Activated CD8-positive, alpha-beta memory T cell treated with anti-CD3 and anti-CD28 coated beads, Interleukin-2, amount 50 U/mL, for 1 hour (primary cell): ENCODE measurements around the gene BEGAIN.

Source experiments
- DNase-seq: peaks from one replicate; pipeline ENCODE4 v3.0.0-alpha.2; 2020; ENCODE audit errors: extremely low read depth

BEGAIN gene

DNA sequence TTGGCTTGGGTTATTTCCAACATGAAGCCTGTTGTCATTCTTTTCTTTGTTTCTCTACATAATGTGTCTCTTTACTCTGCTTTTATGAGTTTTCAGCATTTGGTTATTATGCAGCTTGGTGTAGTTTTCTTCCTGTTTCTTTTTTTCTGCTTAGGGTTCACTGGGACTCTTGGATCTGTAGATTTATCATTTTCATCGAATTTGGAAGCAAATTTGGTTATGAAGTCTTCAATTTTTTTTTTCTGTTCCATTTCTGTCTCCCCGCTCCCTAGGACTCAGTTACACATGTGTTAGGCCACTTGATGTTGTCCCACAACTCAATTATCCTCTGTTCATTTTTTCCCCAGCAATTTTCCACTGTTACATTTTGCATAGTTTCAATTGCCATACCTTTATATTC lies 13.8 kb upstream of the BEGAIN start:
- no peak for DNase-seq

DNA sequence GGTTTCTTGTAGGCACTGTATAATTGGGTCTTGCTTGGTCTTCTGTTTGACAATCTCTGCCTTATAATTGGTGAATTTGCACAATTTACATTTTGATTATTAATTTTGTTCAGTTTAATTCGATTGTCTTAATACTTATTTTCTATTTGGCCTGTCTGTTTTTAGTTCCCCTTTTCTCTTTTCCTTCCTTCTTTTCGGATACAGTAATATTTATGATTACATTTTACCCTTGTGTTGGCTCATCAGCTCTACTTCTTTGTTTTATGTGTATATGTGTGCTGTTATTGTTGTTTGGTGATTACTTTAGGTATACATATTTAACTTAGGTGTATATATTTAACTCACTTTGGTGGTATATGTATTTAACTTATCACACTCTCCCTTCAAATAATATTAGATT lies 12.8 kb upstream of the BEGAIN start:
- no peak for DNase-seq

DNA sequence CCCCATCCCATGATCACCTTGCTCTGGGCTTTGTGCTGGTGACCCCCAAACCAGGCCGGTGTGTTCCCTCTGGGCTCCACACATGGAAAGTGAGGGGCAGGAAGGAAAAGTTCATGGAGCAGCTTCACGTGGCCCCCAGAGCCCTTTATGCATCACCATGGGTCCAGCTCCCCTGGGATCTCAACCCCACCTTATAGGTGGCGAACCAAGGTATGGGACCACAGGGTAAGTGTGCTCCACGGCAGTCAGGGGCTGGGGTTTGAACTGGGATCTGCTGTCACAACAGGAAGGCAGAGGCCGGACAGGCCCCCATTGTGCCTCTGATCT lies 7.4 kb upstream of the BEGAIN start:
- no peak for DNase-seq

DNA sequence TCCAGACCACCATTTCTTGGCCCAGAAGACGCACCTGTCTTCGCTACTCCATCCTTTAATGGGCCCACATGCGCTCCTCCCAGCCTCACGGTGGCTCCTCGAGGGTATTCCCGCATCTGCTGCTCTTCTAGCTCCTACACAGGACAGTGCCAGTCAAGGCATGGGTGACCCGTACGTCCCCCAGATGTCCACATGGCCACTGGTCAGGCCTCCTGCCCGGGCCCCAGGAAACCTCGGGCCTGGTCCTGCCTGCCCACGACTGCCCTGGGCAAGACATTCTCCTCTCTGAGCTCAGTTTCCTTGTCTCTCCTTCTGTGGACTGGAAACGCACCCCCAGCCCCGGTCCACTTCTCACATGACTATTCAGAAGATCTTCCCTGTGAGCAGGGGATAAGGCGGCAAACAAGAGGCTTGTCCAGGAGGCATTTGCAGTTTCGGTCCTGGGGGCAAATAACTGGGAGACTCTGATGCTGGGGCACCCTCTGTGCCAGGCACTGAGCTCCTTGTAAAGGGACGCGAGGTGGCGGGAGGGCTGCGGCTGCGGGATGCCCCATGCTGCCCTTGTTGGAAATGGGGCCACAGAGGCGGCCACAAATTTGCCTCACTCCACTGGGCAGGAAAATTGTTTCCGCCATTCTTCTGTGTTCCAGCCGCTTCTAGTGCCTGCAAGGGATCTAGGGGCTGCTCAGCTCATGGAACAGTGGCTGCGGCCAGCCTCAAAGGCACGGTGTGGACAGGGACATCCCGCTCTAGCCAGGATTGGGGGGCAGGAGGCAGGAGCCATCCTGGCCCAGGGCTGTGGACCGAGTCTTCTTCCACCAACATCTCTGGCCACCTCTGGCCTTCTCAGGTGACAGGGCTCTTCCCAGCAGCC lies 6.8 kb upstream of the BEGAIN start:
- no peak for DNase-seq

DNA sequence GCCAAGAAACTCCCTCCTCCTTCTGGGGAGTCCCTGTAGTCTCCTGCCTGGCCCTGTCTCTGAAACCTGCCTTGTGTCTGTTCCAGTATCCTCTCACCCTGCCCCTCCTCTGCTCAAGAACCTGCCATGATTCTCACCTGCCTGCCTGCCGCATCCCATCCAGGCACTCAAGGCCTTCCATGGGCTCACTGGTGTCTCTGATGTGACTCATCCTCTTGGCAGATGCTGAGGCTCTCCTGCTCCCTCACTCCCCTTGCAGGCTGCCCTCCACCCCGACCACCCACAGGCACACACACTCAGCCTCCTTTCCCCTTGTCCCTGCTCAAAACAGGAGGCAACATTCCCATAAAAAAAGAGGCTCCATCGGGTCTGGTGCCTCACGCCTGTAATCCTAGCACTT lies 5.8 kb upstream of the BEGAIN start:
- DNase-seq = no peak

DNA sequence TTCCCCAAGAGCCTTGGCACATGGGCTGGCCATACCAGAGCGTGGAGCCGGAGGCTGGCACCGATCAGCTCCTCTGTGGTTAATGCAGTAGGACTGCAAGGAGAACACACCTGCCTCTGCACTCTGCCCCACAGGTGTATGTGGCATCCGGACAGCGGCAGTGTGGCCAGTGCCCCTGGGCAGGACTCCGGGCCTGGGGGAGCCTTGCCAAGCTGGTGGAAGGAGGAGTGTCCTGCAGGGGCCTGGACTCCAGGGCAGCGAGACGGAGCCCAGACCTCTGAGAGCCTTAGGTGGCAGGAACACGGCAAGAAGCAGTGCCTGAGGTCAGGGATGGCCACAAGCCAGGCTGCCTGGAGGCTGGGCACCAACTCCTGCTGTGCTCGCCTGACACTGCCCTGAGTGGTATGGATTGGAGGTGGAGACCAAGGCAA lies 5.3 kb upstream of the BEGAIN start:
- no peak for DNase-seq

DNA sequence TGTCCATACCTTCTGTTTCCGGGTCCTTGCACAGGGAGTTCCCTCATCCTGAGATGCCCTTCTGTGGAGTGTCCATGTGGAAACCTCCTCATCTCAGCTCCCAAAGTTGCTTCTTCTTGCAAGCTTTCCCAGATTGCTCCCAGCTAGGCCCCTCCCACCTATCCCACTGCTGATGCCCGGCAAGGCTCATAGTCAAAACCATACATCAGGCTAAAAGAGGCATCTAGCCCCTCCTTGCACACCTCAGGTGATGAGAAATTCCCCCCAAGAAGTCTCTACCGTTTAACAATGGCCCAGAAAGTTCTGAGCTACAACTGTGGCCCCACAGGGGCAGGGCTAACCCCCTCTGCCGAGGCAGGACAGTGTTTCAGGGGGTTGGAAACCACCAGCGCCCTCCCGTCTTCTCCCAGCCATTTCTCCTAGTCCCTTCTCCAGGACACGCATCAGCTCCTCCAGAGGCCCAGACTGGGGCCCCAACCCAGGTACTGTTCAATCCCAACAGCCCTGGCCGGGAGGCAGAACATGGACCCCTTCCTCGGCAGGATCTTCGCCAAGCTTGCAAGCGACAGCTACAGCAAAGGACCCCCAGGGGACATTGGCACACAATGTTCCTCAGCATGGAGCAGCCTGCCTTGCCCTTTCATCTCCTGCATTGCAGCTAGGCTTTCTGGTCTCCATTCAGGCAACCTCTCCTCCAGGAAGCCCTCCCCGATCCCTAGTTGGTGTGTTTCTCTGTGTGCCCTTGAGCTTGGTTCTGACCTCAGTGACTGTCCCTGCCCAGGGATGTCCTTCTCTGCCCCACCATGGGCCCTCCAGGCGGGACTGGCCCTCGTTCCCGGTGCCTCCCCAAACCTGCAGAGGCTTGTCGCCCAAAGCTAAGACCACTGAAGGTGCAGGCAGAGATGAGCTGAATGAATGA lies 4.5 kb upstream of the BEGAIN start:
- no peak for DNase-seq

DNA sequence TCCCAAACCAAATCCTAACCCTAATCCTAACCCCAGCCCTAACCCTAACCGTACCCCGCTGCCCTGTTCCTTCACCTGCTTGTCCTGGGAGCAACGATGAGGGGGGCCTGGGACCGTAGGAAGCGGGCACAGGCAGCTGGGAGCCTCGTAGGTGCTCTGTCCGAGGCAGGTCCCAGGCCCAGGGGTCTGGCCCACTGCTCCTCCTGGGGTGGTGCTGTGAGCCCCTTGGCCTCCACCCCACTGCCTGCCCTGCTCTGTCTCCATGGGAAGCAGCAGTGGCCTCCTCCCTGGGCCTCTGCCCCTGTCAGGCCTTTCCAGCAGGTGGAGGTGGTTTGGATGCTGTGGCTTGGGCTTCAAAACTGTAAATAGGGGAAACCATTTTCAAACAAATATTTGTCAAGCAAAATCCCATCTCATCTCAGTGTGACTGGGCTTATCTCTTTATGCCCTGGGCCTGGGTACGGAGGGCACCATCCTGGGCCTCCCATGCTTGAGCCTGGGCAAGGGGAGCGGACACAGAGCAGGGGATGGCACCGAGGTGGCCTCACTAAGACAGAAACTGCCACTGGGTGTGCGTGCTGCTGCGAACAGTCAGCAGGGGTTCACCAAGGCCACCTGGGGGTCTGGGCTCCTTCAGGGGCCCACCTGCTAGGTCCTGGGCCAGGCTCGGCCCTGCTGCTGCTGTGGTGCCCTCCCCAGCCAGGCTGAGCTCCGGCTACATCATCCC lies 3.7 kb upstream of the BEGAIN start:
- DNase-seq = no peak

DNA sequence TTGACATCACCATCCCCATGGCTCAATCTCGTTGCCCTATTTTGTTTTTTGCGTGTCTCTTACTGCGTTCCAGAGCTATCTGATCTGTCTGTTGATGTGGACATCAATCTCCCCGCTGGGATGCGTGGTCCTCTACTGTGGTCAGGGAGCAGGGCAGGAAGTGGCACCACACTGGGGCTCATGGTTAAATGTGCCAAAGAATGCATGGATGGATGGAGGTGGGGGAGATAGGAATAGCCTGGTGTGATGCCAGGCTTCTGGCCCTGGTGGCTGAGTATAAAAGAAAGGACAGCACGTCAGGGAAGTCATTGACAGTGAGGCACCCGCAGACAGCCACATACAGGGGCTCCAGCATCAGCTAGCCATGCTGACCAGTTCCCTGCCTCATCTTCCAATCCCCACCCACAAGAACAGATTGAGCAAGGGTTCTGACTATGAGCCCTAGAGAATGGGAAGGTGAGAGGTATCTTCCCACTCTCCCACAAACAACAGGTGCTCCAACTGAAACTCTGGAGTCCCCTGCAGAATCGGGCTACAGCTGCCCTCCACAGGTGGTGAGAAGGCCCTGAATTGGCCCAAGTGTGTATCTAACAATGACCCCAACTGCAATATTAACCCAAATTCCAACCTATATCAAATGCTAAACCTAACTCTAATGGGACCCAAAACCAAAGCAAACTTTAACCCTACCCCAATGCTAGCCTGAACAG lies 2.7 kb upstream of the BEGAIN start:
- no peak for DNase-seq

DNA sequence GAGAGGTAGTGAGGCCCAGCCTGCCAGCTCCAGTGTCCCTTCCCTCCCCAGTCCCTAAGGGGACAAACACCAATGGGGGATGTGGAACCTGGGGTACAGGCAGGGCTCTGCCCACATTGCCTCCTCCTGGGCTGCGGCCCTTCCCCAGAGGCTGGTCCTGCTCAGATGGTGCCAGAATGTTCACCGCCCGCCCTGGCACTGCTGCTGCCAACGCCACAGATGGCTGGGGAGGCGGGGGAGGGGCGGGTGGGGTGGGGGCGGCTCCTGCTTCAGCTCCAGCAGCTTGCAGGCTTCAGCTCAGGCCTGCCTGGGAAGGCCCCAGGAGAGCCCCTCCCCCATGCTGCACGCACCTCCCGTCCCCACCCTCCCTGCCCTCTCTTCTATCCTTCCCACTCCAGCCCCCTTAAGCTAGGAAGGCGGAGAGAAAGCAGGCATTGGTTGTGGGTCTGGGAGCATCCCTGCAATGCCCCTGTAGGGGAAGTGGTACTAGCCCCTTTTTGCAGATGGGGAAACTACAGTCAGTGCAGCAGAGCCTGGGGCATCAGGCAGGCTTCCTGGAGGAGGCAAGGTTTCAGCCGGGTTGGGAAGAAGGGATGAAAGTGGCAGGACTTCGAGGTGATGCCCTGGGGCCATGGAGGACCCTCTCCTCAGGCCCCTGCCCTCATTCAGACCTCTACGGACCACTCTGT lies 2.0 kb upstream of the BEGAIN start:
- no peak for DNase-seq

DNA sequence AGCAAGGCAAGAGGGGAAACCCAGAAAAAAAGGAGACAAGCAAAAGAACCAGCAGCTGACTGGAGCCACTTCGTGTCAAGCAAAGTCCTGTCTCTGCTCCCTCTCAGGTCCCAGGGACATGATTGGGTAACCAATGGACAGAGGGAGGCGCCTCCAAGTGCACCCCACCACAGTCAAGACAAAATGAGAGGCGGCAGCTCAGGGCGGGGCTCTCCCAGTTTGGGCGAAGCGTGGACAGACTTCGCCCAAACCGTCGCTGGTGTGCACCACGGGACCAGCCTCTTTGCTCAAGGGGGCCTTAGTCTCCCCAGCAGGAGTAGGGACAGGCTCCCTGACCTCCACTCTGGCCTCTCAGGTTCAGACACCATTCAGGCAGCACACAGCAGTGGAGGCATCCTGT lies 1.5 kb upstream of the BEGAIN start:
- no peak for DNase-seq

DNA sequence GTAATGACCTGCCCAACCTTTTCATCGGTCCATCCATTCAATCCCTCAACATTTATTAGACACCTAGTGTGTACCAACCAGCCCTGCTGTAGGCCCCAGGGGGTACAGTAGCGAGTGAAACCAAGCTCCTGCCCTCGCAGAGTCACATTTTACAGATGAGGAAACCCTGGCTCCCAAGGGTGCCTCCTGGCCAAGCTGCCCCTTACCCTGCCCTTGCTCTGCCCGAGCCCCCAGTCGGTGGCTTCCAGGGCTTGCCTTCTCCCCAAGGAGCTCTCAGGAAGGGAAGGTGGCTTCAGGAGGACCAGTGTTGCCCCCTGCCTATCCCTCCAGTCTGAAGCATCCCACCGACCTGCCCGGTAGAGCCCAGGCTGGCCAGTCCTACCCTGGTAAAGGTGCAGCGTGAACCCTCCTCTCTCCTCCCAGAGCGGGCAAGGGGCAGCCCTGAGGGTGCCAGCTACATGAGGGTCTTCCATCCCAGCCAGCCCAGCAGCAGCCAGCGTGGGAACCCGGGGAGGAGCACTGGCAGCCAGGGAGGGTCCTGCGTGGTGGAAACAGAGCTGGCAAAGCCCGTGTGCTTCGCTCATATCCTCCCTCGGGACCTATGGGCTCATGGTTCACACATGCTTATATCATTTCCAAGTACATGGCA lies 670 bp upstream of the BEGAIN start:
- DNase-seq = no peak

DNA sequence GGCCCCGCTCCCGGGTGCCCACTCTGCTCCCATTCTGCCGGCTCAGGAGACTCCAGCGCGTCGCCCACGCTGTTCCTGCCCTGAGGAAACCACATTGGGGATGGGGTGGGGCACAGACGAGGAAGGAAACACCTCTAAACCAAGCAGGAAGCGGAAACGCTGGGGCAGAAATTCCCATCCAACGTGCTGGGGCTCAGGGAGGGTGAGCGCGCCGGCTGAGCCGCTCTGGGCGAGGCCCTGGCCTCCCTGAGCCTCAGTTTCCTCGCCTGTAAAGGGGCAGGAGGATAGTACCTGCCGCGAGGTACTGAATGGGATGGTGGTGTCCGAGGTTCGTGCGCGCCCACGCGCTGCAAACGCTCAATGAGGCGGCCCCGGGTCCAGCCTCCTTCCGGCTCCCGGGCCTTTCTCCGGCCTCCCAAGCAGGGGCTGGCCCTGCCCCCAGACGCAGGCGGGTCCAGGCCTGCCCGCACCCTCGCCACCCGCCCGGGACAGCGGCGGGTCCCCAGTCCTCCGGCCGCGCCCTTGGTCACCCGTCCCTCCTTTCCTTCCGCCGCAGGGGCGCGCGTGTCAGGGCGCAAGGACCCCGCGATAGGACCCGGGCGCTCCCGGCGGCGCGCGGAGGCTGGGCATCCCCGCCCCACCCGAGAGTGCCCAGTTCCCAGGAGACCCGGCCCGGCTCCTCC lies 673 bp downstream of the BEGAIN start:
- DNase-seq = no peak

DNA sequence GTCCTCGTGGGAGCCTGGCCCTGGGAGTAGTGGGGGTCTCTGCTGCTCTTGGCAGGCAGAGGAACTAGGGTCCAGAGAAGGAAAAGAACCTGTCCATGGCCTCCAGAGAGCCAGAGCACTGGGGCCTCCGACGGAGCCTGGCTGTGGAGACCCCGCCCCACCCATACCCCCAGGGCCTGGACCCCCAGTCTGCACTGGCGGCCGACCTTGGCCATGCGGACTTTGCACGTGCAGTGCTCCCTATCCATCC lies 1.1 kb downstream of the BEGAIN start:
- DNase-seq = no peak

DNA sequence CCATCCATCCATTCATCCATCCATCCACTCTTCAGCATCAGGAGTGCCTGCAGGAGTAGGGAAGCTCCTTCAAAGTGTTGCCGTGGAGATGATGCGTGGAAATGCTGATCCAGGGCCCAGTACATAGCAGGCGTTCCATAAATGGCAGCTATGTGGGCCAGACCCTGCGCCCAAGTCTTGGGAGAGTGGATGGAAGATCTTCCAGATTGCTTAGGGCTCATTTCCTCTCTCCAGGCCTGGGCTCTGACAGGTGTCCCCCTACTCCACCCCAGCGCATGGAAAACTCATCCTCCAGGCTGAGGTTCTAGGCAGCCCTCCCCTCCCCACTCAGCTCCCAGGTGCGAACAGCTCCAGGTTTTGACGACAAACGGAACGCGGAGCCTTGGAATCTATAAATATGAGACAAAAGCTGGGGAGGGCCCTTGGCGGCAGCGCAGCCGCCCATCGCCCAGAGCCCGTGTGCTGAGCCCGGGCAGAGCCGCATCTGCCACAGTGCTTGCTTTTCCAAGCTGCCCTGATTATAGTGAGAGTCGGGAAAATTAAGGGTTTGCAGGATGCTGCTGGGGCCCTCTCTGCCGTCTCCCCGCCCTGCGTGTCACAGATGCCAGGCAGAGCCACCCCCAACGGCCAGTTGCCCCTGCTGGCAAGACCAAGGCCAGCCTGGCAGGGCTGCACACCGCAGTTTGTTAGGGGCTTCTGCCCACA lies 1.6 kb downstream of the BEGAIN start:
- DNase-seq = no peak

DNA sequence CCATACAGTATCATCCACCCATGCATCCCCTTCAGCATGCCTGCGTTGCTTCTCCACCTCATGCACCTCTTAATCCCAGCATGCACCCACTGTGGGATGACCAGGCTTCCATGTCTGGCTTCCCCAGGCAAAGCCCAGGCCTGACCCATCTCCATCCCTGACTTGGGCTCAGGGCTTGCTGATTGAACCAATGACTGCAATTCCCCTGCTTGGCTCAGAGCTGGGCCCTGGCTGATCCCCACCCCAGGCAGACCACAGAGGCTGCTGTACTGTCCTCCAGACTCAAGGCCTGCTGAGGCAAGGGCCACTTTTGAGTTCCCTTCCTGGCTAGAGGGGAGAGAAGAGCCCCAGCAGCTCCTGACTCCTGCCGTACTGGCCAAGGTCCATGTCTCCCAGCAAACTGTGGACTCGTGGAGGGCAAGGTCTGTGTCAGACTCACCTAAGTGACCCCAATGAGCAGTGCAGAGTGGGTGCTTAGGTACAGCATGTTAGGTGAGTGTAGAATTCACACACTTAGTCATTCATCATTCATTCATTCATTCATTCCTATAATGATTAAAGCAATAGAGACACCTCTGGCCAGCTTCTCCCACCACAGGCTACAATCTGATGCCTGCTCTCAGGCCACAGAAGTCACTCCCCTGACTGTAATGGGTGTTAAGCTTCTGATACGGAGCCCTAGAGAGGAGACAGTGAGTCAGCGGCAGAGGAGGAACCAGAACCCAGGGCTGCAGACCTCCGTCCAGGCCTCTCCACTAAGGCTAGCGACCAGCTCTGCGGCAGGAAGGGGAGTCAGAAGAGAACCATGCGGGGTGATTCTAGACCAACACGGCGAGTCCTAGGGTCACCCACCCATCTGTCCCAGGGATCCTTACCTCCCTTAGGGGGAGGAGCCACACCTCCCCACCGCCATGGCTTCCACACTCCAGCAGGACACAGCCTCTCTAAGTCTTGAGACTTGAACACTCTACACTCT lies 2.9 kb downstream of the BEGAIN start:
- DNase-seq = no peak

DNA sequence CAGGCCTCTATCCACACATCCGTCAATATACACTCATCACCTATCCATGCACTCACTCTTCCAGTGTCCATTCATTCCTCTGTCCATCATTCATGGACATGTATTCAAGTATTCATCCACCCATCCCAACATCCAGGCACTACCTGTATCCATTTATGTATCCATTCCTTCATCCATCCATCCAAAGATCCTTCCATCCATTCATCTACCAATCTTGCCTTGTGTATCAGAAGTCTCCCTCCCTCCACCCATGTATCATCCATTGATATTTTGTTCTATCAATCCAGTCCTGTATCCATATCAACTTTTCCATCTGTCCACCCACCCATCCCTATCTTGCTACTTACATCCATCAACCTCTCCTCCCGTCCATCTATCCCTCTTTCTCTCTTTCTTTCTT lies 4.0 kb downstream of the BEGAIN start:
- no peak for DNase-seq

DNA sequence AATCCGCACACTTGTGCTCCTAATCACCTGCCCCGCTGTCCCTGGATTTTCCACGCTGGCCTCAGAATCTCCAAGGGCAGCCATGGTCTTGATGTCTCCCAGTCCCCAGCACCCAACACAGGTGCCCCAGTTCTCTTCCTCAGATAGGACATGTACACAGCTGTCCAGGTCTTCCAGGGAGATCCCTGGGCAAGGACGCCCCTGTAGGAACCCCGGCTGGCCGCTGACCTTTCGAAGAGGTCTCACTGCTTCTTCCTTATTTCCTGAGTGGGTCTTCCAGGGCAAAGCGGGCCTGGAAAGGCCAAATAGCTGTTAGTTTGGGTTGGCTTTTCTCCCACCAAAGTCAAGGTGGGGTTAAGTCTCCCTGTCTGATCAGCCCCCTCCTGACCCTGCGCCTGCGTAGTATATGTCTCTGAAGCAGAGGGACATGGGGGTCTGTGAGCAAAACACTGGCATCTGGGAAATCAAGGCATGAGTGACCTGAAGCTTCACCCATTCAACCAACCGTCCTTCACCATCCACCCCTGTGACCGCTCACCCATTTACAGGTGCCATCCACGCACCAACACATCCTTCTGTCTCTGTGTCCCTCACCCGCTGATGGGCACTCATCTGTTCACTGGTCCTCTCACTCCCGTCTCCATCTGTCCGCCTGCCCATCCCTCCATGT lies 4.6 kb downstream of the BEGAIN start:
- DNase-seq = no peak
